K562 (cell line): ENCODE data around the gene ANKS1A. TPM values are rescaled to one million over a fixed set of nuclear protein-coding genes. Genes with fewer than 3 reads are reported as not detected.

Experiments used
- BRD9 ChIP-seq: fragments of 450-650 bp; IDR thresholded peaks from 2 replicates; pipeline ENCODE4 v1.6.1; 2018; ENCODE audit warnings: low read depth; ENCODE audit not compliant: partially characterized antibody
- ETS2 ChIP-seq: IDR thresholded peaks from 2 replicates; pipeline ENCODE4 v1.6.1; 2016; ENCODE audit warnings: borderline replicate concordance, missing genetic modification characterization, mild to moderate bottlenecking, moderate library complexity, missing compliant biosample characterization; ENCODE audit not compliant: poor library complexity, severe bottlenecking
- HCFC1 ChIP-seq: IDR thresholded peaks from 2 replicates; pipeline ENCODE4 v1.6.1; 2012; ENCODE audit warnings: low read depth, low read length, improper control_type of control experiment
- NELFE ChIP-seq: IDR thresholded peaks from 2 replicates; pipeline ENCODE4 v1.6.1; 2011; ENCODE audit warnings: mild to moderate bottlenecking; ENCODE audit not compliant: insufficient read depth, insufficient read length
- NR2C2 ChIP-seq, 2 experiments: fragments of 200-800 bp in 1 of 2; sonication (Bioruptor generic) in 1 of 2; sonication (generic) in 1 of 2; formaldehyde crosslinking in 1 of 2; IDR thresholded peaks; 2 replicates each; pipeline versions ENCODE4 v1.6.1 to v1.8.0; 2016 to 2022; ENCODE audit warnings: mild to moderate bottlenecking in 1 of 2, missing compliant biosample characterization in 1 of 2, missing genetic modification characterization in 1 of 2, missing genetic modification reagents in 1 of 2
- RAD21 ChIP-seq, 2 experiments: fragments of 250-450 bp in 1 of 2; fragments of 450-650 bp in 1 of 2; sonication (Bioruptor Pico) in 1 of 2; formaldehyde crosslinking in 1 of 2; IDR thresholded peaks in 1 of 2; conservative IDR thresholded peaks in 1 of 2; 2 replicates each; pipeline versions ENCODE4 v1.4.0 to v1.8.0; 2020 to 2022; ENCODE audit warnings: mild to moderate bottlenecking in 2 of 2, moderate library complexity in 1 of 2
- REST ChIP-seq, 2 experiments: fragments of 450-650 bp; formaldehyde crosslinking in 1 of 2; IDR thresholded peaks; 2 replicates each; pipeline versions ENCODE4 v1.4.0 to v1.6.1; 2014 to 2020; ENCODE audit warnings: mild to moderate bottlenecking in 2 of 2, borderline replicate concordance in 1 of 2, low read depth in 1 of 2
- SETDB1 ChIP-seq: IDR thresholded peaks from one replicate; pipeline ENCODE4 v1.6.1; 2012; ENCODE audit warnings: low read length, control low read depth, inconsistent platforms
- SMAD3 ChIP-seq: fragments of 450-650 bp; formaldehyde crosslinking; conservative IDR thresholded peaks from 2 replicates; pipeline ENCODE4 v1.4.0; 2020; ENCODE audit warnings: mild to moderate bottlenecking
- TOE1 ChIP-seq, 2 experiments: fragments of 450-650 bp in 1 of 2; sonication (generic) in 1 of 2; formaldehyde crosslinking in 1 of 2; IDR thresholded peaks; 2 replicates each; pipeline versions ENCODE4 v1.7.1 to v1.8.0; 2016 to 2022; ENCODE audit warnings: borderline replicate concordance in 2 of 2, mild to moderate bottlenecking in 2 of 2, antibody characterized with exemption in 1 of 2, inconsistent platforms in 1 of 2, low read depth in 1 of 2, missing genetic modification reagents in 1 of 2, moderate library complexity in 1 of 2
- ZNF592 ChIP-seq: fragments of 450-650 bp; IDR thresholded peaks from 2 replicates; pipeline ENCODE4 v1.6.1; 2017; ENCODE audit warnings: antibody characterized with exemption, mild to moderate bottlenecking
- polyA plus RNA-seq, 8 experiments: library from polyadenylated mRNA; depleted of rRNA in 4 of 8; stranded (reverse) in 5 of 8; unstranded in 3 of 8; fragments of >200 nt; fragmentation: Nextera tagmentation in 2 of 8; fragmentation: Illumina TruSeq in 1 of 8; extraction: Ambion mirVana in 2 of 8; extraction: Trizol in 1 of 8; gene quantifications; 2 replicates each; pipeline versions ENCODE4 v1.2.1 to v1.2.3, GENCODE V29; 2011 to 2014; ENCODE audit warnings: inconsistent platforms in 1 of 8, missing spikeins in 1 of 8
- total RNA-seq, 7 experiments: library from RNA; depleted of rRNA in 6 of 7; stranded (reverse); fragments of >200 nt in 6 of 7; fragmentation: Illumina TruSeq in 2 of 7; extraction: Trizol in 2 of 7; gene quantifications; 2 replicates each; pipeline versions ENCODE4 v1.2.1 to v1.2.3, GENCODE V29; 2011 to 2021; ENCODE audit warnings: low replicate concordance in 1 of 7

ANKS1A gene
- total and polyA plus RNA-seq, 9 of the 15 experiments (the other 6 are each of a cell fraction or from before 2014, with no cell fraction given), result 1.1 to 13.8 (median 5.3) TPM

GRCh38 chr6:35011096-35012041, 122.3 kb downstream of the ANKS1A start (continued):
- TF ChIP-seq NELFE (no peak), NR2C2 (CRISPR knock-in tag; IDR thresholded peaks at IDR 0.05) (no peak), NR2C2 (tag; IDR thresholded peaks at IDR 0.05) (no peak), REST (IDR thresholded peaks at IDR 0.05; ENCODE audit: borderline replicate concordance) (no peak), REST (CRISPR knock-in tag; IDR thresholded peaks at IDR 0.05; ENCODE audit: low read depth) (no peak), BRD9 (no peak), SETDB1 (no peak), TOE1 (IDR thresholded peaks at IDR 0.05; ENCODE audit: borderline replicate concordance) (no peak), TOE1 (CRISPR knock-in tag; IDR thresholded peaks at IDR 0.05; ENCODE audit: borderline replicate concordance, low read depth) (no peak), ETS2 (tag) (no peak), SMAD3 (CRISPR knock-in tag) (no peak), HCFC1 (no peak), ZNF592 (no peak), RAD21 (CRISPR knock-in tag; conservative IDR thresholded peaks at IDR 0.05 in 1 of 2, IDR thresholded peaks at IDR 0.05 in 1 of 2) (no peak)
